ENCODE data around the gene FAM98A.

- TF ChIP-seq CTCF (IDR thresholded peaks at IDR 0.05; ENCODE audit: poor library complexity, severe bottlenecking) (no peak), SMC3 (conservative IDR thresholded peaks at IDR 0.05; ENCODE audit: poor library complexity) (no peak)
These were observed 36.9 kb upstream of the FAM98A start for GRCh38 chr2:33636001-33636400.
